HCT116 (cell line): ENCODE measurements around the gene ERC2. TPM values are rescaled to one million over a fixed set of nuclear protein-coding genes. Genes with fewer than 3 reads are reported as not detected.

Experiments used
- ATAC-seq: fragments of 200-7000 bp; cut with Tn5 transposase; 2 replicates; pipeline ENCODE4 v1.9.1; 2020; ENCODE audit warnings: mild to moderate bottlenecking, moderate library complexity
- BruUV-seq: library from RNA; stranded (reverse); fragments of 400-500 nt; replicated peaks from 2 replicates; lab custom pipeline; 2021; lab: Mats Ljungman, UMichigan
- CTCF ChIA-PET: fragments of 300-600 bp; sonication (Branson Sonifier 250); formaldehyde crosslinking; loops from one replicate; lab custom pipeline; 2021; ENCODE audit warnings: antibody characterized with exemption; lab: Charles Lee
- POLR2A ChIA-PET: fragments of 300-600, 350-600 bp; sonication (Branson Sonifier 250); formaldehyde crosslinking; loops from one replicate; lab custom pipeline; 2021; ENCODE audit warnings: antibody characterized with exemption; lab: Charles Lee
- RAD21 ChIA-PET, 2 experiments: fragments of 300-600 bp; sonication (Branson Sonifier 250); formaldehyde crosslinking; loops; one replicate each; lab custom pipeline; 2023; ENCODE audit warnings: low total read pairs in 2 of 2; ENCODE audit not compliant: uncharacterized antibody in 2 of 2, unreplicated experiment in 2 of 2, low non-redundant PET in 1 of 2; lab: Charles Lee
- DNase-seq: peaks from one replicate; pipeline ENCODE4 v3.0.0-alpha.2; 2010; ENCODE audit warnings: low read depth, low spot score
- H2AFZ ChIP-seq: fragments of 200-600 bp; shearing (Covaris generic), sonication (generic); 2 replicates; pipeline ENCODE4 v1.6.1; 2017; ENCODE audit warnings: low read depth, mixed run types, mixed read lengths, antibody characterized with exemption, low read length; ENCODE audit not compliant: poor library complexity, severe bottlenecking
- H3K27ac ChIP-seq: 2 replicates; pipeline ENCODE4 v1.5.1; 2012; ENCODE audit warnings: low read depth, low read length
- H3K27me3 ChIP-seq: fragments of 200-600 bp; sonication (generic); 2 replicates; pipeline ENCODE4 v1.6.1; 2016; ENCODE audit warnings: mixed run types, low read length, mixed read lengths; ENCODE audit not compliant: insufficient read depth
- H3K36me3 ChIP-seq, 2 experiments: fragments of 200-500 bp in 1 of 2; fragments of 200-600 bp in 1 of 2; sonication (Bioruptor generic) in 1 of 2; sonication (generic) in 1 of 2; 2 replicates each; pipeline versions ENCODE4 v1.5.1 to v1.6.1; 2014 to 2016; ENCODE audit warnings: low read length in 2 of 2, inconsistent platforms in 1 of 2, mixed read lengths in 1 of 2, mixed run types in 1 of 2; ENCODE audit not compliant: insufficient read depth in 2 of 2, control insufficient read depth in 1 of 2
- H3K4me1 ChIP-seq, 2 experiments: fragments of 200-600 bp in 1 of 2; sonication (generic) in 1 of 2; 2 replicates each; pipeline versions ENCODE4 v1.5.1 to v1.6.1; 2012 to 2017; ENCODE audit warnings: low read length in 2 of 2, inconsistent platforms in 1 of 2, mild to moderate bottlenecking in 1 of 2, mixed read lengths in 1 of 2, mixed run types in 1 of 2, moderate library complexity in 1 of 2; ENCODE audit not compliant: insufficient read depth in 2 of 2, control insufficient read depth in 1 of 2
- H3K4me2 ChIP-seq: fragments of 200-600 bp; sonication (generic); 2 replicates; pipeline ENCODE4 v1.6.1; 2017; ENCODE audit warnings: mixed run types, low read length, mixed read lengths
- H3K4me3 ChIP-seq, 2 experiments: fragments of 200-600 bp in 1 of 2; sonication (generic) in 1 of 2; replicated peaks in 1 of 2; 2 replicates each; pipeline ENCODE4 v1.5.1; 2011 to 2016; ENCODE audit warnings: low read length in 2 of 2, control low read depth in 1 of 2, low read depth in 1 of 2, mild to moderate bottlenecking in 1 of 2, mixed read lengths in 1 of 2, mixed run types in 1 of 2
- H3K79me2 ChIP-seq: fragments of 200-600 bp; sonication (generic); 2 replicates; pipeline ENCODE4 v1.6.1; 2017; ENCODE audit warnings: mild to moderate bottlenecking, mixed run types, low read length, moderate library complexity, mixed read lengths; ENCODE audit not compliant: insufficient read depth
- H3K9ac ChIP-seq: fragments of 200-600 bp; sonication (generic); 2 replicates; pipeline ENCODE4 v1.6.1; 2016; ENCODE audit warnings: low read length, mixed read lengths
- H3K9me2 ChIP-seq: fragments of 200-600 bp; sonication (generic), shearing (Covaris generic); 2 replicates; pipeline ENCODE4 v1.6.1; 2017; ENCODE audit warnings: mixed run types, mild to moderate bottlenecking, moderate library complexity; ENCODE audit not compliant: insufficient read depth
- H3K9me3 ChIP-seq, 2 experiments: fragments of 200-500 bp in 1 of 2; fragments of 200-600 bp in 1 of 2; sonication (Bioruptor generic) in 1 of 2; sonication (generic) in 1 of 2; 2 replicates each; pipeline ENCODE4 v1.6.1; 2014 to 2017; ENCODE audit warnings: low read length in 2 of 2, mixed read lengths in 2 of 2, inconsistent platforms in 1 of 2, low read depth in 1 of 2, mild to moderate bottlenecking in 1 of 2, mixed run types in 1 of 2, moderate library complexity in 1 of 2; ENCODE audit not compliant: control insufficient read depth in 1 of 2, insufficient read depth in 1 of 2
- H4K20me1 ChIP-seq: fragments of 200-600 bp; sonication (generic), shearing (Covaris generic); 2 replicates; pipeline ENCODE4 v1.6.1; 2017; ENCODE audit warnings: mixed run types, mild to moderate bottlenecking, moderate library complexity; ENCODE audit not compliant: insufficient read depth
- ATF3 ChIP-seq: IDR thresholded peaks from 2 replicates; pipeline ENCODE4 v1.6.1; 2012
- EGR1 ChIP-seq: IDR thresholded peaks from 2 replicates; pipeline ENCODE4 v1.6.1; 2012; ENCODE audit warnings: low read depth
- ELF1 ChIP-seq: IDR thresholded peaks from 2 replicates; pipeline ENCODE4 v1.6.1; 2012; ENCODE audit warnings: low read depth, borderline replicate concordance
- JUND ChIP-seq: IDR thresholded peaks from 2 replicates; pipeline ENCODE4 v1.6.1; 2012
- POLR2AphosphoS5 ChIP-seq: IDR thresholded peaks from 2 replicates; pipeline ENCODE4 v1.6.1; 2011; ENCODE audit warnings: mild to moderate bottlenecking, low read depth, low read length, moderate library complexity
- RAD21 ChIP-seq: IDR thresholded peaks from 2 replicates; pipeline ENCODE4 v1.6.1; 2012; ENCODE audit warnings: low read depth, mild to moderate bottlenecking
- SIN3A ChIP-seq: IDR thresholded peaks from 2 replicates; pipeline ENCODE4 v1.6.1; 2012; ENCODE audit warnings: low read depth
- SP1 ChIP-seq: IDR thresholded peaks from 2 replicates; pipeline ENCODE4 v1.6.1; 2012; ENCODE audit warnings: low read depth
- SRF ChIP-seq: IDR thresholded peaks from 2 replicates; pipeline ENCODE4 v1.6.1; 2012; ENCODE audit warnings: low read depth
- YY1 ChIP-seq: IDR thresholded peaks from 2 replicates; pipeline ENCODE4 v1.6.1; 2011; ENCODE audit warnings: low read length, low read depth, moderate library complexity, mild to moderate bottlenecking; ENCODE audit not compliant: insufficient replicate concordance; ENCODE audit errors: extremely low read depth
- ZNF274 ChIP-seq: fragments of 200-500 bp; sonication (Bioruptor generic); IDR thresholded peaks from 2 replicates; pipeline ENCODE4 v1.6.1; 2014; ENCODE audit warnings: mild to moderate bottlenecking, low read depth, low read length, inconsistent platforms
- intact Hi-C: fragments of 100-400 bp; cut with micrococcal nuclease; formaldehyde crosslinking; loops from 2 replicates; pipeline ENCODE4 v1.10.0; 2022
- total RNA-seq: library from RNA; stranded (reverse); gene quantifications from one replicate; pipeline ENCODE4 v1.2.1, GENCODE V29; 2021; ENCODE audit not compliant: unreplicated experiment
- TF ChIP-seq, protein P1 (sequence below): IDR thresholded peaks from 2 replicates; pipeline ENCODE4 v1.6.1; 2012; ENCODE audit warnings: low read depth
- TF ChIP-seq, protein P2 (sequence below): IDR thresholded peaks from 2 replicates; pipeline ENCODE4 v1.6.1; 2011; ENCODE audit warnings: mild to moderate bottlenecking, low read length, moderate library complexity; ENCODE audit not compliant: insufficient replicate concordance; ENCODE audit errors: extremely low read depth

Gene ERC2
- total RNA-seq, 1 experiment from 2014 or later, result not detected

- H4K20me1 ChIP-seq, result no peaks in the 10 kb centered on the region
- no peak overlapping the region for H3K4me3 ChIP-seq
- ChIA-PET CTCF (no interaction called here), POLR2A (no interaction called here), RAD21 (no interaction called here)
- no peak for ATAC-seq
- H3K27me3 ChIP-seq, result peaks cover 23% of the 10 kb centered on the region
- no peak overlapping the region for H2AFZ ChIP-seq
- no peaks in the 10 kb centered on the region for H3K79me2 ChIP-seq
- no peaks in the 10 kb centered on the region for H3K36me3 ChIP-seq
- DNase-seq, result no peak
- H3K27ac ChIP-seq, result no peak overlapping the region
- TF ChIP-seq ELF1 (no peak), ATF3 (no peak), POLR2AphosphoS5 (no peak), SP1 (no peak), EGR1 (no peak), SIN3A (no peak), ZNF274 (no peak), SRF (no peak), JUND (no peak), RAD21 (no peak), YY1 (no peak)
- TF ChIP-seq, protein P1, sequence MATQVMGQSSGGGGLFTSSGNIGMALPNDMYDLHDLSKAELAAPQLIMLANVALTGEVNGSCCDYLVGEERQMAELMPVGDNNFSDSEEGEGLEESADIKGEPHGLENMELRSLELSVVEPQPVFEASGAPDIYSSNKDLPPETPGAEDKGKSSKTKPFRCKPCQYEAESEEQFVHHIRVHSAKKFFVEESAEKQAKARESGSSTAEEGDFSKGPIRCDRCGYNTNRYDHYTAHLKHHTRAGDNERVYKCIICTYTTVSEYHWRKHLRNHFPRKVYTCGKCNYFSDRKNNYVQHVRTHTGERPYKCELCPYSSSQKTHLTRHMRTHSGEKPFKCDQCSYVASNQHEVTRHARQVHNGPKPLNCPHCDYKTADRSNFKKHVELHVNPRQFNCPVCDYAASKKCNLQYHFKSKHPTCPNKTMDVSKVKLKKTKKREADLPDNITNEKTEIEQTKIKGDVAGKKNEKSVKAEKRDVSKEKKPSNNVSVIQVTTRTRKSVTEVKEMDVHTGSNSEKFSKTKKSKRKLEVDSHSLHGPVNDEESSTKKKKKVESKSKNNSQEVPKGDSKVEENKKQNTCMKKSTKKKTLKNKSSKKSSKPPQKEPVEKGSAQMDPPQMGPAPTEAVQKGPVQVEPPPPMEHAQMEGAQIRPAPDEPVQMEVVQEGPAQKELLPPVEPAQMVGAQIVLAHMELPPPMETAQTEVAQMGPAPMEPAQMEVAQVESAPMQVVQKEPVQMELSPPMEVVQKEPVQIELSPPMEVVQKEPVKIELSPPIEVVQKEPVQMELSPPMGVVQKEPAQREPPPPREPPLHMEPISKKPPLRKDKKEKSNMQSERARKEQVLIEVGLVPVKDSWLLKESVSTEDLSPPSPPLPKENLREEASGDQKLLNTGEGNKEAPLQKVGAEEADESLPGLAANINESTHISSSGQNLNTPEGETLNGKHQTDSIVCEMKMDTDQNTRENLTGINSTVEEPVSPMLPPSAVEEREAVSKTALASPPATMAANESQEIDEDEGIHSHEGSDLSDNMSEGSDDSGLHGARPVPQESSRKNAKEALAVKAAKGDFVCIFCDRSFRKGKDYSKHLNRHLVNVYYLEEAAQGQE, result no peak
- TF ChIP-seq, protein P2, sequence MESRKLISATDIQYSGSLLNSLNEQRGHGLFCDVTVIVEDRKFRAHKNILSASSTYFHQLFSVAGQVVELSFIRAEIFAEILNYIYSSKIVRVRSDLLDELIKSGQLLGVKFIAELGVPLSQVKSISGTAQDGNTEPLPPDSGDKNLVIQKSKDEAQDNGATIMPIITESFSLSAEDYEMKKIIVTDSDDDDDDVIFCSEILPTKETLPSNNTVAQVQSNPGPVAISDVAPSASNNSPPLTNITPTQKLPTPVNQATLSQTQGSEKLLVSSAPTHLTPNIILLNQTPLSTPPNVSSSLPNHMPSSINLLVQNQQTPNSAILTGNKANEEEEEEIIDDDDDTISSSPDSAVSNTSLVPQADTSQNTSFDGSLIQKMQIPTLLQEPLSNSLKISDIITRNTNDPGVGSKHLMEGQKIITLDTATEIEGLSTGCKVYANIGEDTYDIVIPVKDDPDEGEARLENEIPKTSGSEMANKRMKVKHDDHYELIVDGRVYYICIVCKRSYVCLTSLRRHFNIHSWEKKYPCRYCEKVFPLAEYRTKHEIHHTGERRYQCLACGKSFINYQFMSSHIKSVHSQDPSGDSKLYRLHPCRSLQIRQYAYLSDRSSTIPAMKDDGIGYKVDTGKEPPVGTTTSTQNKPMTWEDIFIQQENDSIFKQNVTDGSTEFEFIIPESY, result no peak
- no peaks in the 10 kb centered on the region for H3K9me3 ChIP-seq
- H3K4me2 ChIP-seq, result no peak overlapping the region
- no TSS peak for BruUV-seq
- H3K9ac ChIP-seq, result no peak overlapping the region
- intact Hi-C loops, result no loop called here
- no peaks in the 10 kb centered on the region for H3K4me1 ChIP-seq
- H3K9me2 ChIP-seq, result no peaks in the 10 kb centered on the region
Observed at GRCh38 chr3:56424885-56425284, 43.4 kb downstream of the ERC2 start.
